HG02981 (cell line): ENCODE results near the gene AKR1A1.
"Not testable (repeated sequence)": the region's sequence is repeated elsewhere in the genome, so short reads cannot be mapped to it uniquely, and the experiment has no call there.

Source experiments
- ATAC-seq: cut with Tn5 transposase; IDR thresholded peaks from one replicate; pipeline ENCODE4 v1.9.1; 2021; ENCODE audit warnings: mild to moderate bottlenecking, moderate library complexity; ENCODE audit not compliant: unreplicated experiment

The AKR1A1 gene

GRCh38 chr1:45523516-45523915 is 27.1 kb upstream of the AKR1A1 start:
- not testable (repeated sequence) for ATAC-seq

GRCh38 chr1:45523975-45524374 is 26.7 kb upstream of the AKR1A1 start:
- not testable (repeated sequence) for ATAC-seq

GRCh38 chr1:45526135-45526644 is 24.4 kb upstream of the AKR1A1 start:
- no peak for ATAC-seq

GRCh38 chr1:45530632-45531135 is 19.9 kb upstream of the AKR1A1 start:
- no peak for ATAC-seq

- ATAC-seq, result no peak
Observed at GRCh38 chr1:45531873-45532272, 18.8 kb upstream of the AKR1A1 start.

- ATAC-seq, result no peak
Observed at GRCh38 chr1:45535988-45536766, 14.4 kb upstream of the AKR1A1 start.

- no peak for ATAC-seq
Observed at GRCh38 chr1:45536886-45537285, 13.7 kb upstream of the AKR1A1 start.

GRCh38 chr1:45541193-45541592 is 9.4 kb upstream of the AKR1A1 start:
- ATAC-seq, result no peak

- no peak for ATAC-seq
Observed at GRCh38 chr1:45542591-45542990, 8.0 kb upstream of the AKR1A1 start.

GRCh38 chr1:45543581-45544417 is 6.8 kb upstream of the AKR1A1 start:
- no peak for ATAC-seq

GRCh38 chr1:45544530-45544929 is 6.1 kb upstream of the AKR1A1 start:
- ATAC-seq, result no peak

GRCh38 chr1:45545019-45545493 is 5.6 kb upstream of the AKR1A1 start:
- ATAC-seq, result peak; percentile 73

GRCh38 chr1:45545553-45546310 is 4.9 kb upstream of the AKR1A1 start:
- ATAC-seq, result no peak

- ATAC-seq, result no peak
Observed at GRCh38 chr1:45551684-45552083, 1.1 kb downstream of the AKR1A1 start.

- no peak for ATAC-seq
Observed at GRCh38 chr1:45552331-45552730, 1.7 kb downstream of the AKR1A1 start.

GRCh38 chr1:45554198-45554597 is 3.6 kb downstream of the AKR1A1 start:
- no peak for ATAC-seq

GRCh38 chr1:45557422-45557944 is 6.9 kb downstream of the AKR1A1 start:
- ATAC-seq, result no peak

- ATAC-seq, result no peak
Observed at GRCh38 chr1:45563843-45564242, 13.2 kb downstream of the AKR1A1 start.

- ATAC-seq, result no peak
Observed at GRCh38 chr1:45566722-45567121, 16.1 kb downstream of the AKR1A1 start.

- ATAC-seq, result no peak
Observed at GRCh38 chr1:45567911-45568310, 17.3 kb downstream of the AKR1A1 start.

- no peak for ATAC-seq
Observed at GRCh38 chr1:45568421-45568820, 17.8 kb downstream of the AKR1A1 start.
